Left kidney (tissue), 2 donors: ENCODE measurements around the gene ACTG1. TPM values are rescaled to one million over a fixed set of nuclear protein-coding genes. Genes with fewer than 3 reads are reported as not detected.

Experiments
- DNase-seq: peaks from one replicate; pipeline ENCODE4 v3.0.0-alpha.2; 2013
- polyA plus RNA-seq: library from polyadenylated mRNA; unstranded; fragments of 120-200 nt; gene quantifications from one replicate; pipeline ENCODE4 v1.2.1, GENCODE V29; 2013; ENCODE audit not compliant: insufficient read length

Gene ACTG1
- polyA plus RNA-seq, 1 donor = 3,008 TPM

DNA sequence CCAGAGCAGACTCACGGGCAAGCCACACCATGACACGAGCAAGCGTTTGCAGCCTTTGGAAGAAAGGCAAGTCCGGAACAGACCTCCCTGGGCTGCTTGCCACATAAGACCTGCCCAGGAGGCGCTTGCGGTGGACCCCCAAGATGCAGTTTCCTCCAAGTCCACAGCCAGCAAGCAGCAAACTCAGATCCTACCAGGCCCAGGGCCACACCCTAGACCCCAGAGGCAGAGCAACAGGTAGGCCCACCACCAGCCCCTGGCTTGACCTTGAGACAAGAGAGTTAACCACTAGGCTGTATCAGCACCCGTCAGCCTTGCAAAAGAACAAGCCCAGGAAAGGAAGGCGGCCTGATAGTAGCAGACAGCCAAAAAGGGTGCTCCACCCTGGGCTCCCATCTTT, 37.2 kb upstream of the ACTG1 start:
- no peak for DNase-seq

DNA sequence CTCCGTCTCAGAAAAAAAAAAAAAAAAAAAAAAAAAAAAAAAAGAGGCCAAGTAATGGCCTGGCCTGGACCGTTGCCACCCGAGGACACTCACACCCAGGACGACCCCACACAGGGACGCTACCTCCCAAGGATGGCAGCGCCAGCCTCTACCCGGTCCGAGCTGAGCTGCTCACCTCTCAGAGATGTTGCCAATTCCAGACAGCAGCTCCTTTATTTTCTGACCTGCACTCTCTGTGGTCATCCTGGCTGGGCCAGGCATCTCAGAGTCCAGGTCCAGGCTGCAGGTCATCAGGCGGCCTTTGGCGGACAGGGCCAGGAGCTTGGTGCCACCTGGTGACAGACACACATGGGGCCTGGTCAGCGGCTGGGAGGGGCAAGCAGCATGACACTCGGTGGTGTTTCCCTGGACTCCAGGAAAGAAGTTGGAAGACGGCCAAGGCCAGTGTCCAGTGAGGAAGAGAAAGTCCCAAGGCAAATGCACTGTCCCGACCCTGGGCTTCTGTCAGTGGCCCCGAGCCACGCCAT, 36.5 kb upstream of the ACTG1 start:
- DNase-seq = no peak

- DNase-seq = no peak
Observed at GRCh38 chr17:81547614-81547982, 35.0 kb upstream of the ACTG1 start.

DNA sequence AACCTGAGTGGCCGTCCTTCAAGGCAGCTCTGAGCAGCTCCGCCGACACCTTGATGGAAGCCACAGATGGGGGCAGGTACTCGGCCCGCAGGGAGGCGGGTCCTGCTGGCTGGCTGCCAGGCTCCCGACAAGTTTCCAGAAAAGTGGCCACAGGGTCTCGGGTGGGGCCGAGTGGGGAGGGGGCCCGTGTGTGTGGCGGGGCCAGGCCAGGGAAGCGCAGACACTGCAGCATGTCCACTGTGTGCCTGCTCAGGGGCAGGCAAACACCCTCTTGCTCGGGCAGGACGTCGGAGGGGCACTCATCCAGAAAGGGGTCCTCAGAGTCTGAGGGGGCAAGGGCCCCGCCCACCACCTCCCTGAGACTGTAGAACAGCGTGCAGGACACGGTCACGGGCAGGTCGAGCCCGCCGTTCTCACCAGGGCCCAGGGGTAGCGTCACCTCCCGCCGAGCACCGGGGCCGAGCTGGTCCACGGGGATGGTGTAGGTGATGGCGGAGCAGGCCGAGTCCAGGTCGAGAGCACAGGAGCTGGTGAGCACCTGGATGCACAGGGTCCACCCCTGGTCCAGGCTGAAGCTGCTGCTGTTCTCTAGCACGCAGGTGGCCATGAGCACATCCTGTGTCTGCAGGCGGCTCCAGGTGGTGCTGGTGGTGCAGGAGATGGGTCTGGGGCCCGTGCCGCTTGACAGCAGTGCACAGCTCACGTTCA, 34.5 kb upstream of the ACTG1 start:
- no peak for DNase-seq

DNA sequence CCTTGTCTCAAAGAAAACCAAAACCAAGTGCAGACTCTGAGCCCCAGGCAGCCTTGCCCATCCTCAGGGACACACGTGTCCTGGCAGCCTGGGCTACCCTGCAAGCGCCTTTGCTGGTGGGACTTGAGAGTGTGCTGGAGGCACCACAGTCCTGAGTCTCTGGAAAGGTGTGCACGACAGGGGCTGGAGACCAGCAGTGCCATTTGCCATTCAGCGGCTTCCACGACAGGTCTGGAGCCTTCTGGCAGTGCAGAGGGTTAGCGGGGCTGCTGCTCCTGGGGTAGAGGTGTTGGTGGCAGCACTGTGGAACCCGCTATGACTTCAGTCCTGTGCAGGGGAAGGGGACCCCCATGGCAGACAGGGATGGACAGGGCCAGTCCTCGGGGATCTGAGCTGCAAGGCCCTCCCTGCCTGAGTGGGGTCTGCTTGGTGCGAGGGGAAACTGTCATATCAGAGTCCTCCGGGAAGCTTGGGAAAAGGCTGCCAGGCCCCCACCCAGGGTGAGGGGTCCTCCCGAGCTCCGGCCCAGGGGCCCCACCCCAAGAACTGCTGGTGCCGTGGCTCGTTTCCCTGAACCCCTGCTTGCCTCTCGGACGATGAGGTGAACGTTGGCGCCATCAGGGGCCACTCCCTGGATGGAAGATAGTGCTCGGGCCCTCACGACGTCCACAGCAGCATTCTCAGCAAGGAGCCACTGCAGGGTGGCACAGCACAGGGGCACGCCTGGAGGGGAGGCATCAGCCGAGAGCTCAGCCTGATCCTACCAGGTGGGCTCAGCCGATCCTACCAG, 32.8 kb upstream of the ACTG1 start:
- no peak for DNase-seq

DNA sequence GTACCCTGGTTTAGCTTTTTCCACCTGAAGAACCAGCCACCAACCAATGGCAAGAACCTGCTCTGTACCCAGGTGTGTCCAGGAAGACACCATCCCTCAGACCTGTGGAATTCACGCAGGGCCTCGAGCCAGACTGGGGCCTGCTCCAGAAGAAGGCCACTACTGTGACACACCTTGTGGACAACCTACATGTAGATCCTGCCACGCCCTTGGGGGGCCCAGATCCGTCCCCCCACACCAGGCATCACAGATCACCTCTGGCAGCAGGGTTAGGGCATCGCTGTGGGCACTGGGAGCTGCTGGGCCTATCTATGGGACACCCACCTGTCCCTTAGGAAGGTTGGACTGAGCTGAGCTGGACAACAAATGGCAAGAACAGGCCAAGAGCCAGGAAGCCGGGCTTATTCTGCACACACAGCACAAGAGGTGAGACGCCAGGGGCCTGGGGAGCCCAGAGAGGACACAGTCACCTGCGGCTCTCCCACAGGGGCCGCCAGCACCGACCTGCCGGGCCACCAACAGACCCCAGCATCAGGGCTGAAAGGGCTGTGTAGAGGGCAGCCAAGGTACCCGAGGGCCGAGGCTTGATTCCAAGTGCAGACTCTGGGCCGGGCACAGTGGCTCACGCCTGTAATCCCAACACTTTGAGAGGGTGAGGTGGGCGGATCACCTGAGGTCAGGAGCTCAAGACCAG, 31.8 kb upstream of the ACTG1 start:
- DNase-seq = no peak

DNA sequence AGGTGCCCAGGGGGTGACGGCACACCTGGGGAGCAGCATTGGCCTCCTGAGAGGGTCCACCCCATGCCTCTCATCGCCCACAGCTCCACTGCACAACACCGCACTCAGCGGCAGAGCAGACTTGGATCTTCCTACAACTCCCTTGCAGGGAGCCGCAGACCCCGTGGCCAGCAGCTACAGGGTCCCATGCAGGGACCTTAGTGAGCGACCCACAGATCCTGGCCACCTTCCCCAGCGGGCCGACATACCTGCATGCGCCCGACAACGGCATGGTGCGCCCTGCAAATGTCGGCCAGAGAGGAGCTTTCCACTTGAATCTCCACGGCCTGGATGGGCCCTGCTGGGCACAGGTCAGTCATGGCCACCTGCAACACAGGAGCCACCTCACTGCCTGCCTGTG, 31.2 kb upstream of the ACTG1 start:
- no peak for DNase-seq

DNA sequence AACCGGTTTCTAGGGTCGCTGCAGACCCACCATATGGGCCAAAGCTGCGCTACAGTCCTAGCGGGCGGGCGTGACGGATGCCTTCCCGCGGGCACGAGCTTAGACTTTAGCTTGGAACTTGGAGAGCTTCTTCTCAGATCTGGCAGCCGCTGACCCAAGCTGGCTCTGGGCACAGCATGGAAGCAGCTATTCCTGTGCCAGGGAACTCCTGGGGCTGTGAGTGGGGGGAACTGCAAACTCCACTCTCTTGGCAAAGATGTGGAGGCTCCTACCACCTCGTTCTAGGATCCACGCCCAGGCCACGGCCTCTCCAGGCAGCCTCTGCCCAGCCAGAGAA, 30.7 kb upstream of the ACTG1 start:
- DNase-seq = no peak

DNA sequence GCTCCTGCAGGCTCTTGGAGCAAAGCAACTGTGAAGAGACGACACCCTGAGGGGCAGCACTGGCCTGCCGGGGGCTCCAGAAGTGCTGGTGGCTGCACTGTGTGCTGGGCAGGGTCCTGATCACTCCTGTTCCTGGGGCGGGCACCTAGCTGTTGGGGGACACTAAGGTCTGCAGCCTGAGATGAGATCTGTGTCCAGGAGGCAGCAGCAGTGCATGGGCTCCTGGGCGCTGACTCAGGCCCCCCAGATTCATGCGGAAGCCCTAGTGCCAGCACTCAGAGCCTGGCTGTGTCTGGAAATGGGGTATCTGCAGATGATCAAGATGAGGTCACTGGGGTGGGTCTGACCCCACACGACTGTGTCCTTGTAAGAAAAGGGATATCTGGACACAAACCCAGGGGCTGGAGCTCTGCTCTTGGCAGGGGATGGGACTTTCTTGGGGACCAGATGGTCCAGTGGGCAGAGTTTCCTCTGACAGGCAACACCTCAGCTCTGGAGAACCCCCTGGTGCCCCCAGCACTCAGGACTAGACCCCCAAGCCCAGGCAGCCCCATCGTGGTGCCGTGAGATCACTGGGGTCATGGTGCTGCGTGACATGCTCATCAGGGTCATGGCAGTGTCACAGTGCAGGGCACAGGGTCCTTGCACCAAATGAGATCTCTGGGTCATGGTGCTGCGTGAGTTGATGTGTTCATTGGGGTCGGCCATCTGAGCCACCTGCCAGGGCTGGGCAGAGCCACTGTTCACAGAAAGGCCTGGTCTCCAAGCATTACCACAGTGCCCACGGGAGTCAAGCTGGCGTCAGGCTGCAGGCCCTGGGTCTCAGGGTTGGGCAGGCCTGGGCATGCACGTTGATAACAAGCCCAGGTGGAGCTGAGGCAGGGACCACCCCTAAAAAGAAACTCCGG, 30.1 kb upstream of the ACTG1 start:
- no peak for DNase-seq

DNA sequence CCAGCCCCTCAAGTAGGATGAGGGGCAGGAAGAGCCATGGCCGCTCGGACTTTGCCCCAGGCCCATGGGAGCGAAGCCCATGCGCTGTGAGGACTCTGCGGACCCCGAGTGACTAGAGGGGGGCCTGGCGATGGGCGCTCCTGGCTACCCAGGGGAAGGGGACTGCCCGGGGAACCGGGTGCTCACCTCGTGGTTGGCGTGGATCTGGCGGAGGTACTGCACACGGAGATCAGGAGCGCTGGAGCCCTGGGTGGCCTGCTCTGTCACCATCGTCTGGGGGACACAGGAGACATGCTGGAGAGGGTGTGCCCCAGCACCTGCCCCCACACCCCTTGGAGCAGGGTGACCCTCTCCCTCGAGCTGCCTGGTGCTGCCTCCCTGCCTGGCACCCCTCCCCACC, 28.5 kb upstream of the ACTG1 start:
- DNase-seq = no peak

GRCh38 chr17:81540676-81541027, 28.1 kb upstream of the ACTG1 start:
- DNase-seq = no peak

- no peak for DNase-seq
Observed at GRCh38 chr17:81539961-81540675, 27.5 kb upstream of the ACTG1 start.

DNA sequence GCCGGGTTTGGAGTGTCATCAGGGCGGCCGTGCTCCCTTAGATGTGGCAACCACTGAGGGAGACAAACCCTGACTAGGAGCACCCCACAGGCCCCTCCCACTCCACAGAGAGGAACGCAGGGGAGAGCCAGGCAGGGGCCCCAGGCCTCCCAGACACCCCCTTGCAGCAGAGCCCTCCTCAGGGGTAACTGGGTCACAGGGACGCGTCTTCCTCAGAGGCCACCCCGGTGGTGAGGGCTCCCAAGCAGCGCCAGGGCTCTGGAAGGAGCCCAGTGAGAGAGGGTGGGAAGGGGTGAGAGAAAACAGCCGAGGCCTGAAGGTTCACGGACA, 26.9 kb upstream of the ACTG1 start:
- DNase-seq = no peak

DNA sequence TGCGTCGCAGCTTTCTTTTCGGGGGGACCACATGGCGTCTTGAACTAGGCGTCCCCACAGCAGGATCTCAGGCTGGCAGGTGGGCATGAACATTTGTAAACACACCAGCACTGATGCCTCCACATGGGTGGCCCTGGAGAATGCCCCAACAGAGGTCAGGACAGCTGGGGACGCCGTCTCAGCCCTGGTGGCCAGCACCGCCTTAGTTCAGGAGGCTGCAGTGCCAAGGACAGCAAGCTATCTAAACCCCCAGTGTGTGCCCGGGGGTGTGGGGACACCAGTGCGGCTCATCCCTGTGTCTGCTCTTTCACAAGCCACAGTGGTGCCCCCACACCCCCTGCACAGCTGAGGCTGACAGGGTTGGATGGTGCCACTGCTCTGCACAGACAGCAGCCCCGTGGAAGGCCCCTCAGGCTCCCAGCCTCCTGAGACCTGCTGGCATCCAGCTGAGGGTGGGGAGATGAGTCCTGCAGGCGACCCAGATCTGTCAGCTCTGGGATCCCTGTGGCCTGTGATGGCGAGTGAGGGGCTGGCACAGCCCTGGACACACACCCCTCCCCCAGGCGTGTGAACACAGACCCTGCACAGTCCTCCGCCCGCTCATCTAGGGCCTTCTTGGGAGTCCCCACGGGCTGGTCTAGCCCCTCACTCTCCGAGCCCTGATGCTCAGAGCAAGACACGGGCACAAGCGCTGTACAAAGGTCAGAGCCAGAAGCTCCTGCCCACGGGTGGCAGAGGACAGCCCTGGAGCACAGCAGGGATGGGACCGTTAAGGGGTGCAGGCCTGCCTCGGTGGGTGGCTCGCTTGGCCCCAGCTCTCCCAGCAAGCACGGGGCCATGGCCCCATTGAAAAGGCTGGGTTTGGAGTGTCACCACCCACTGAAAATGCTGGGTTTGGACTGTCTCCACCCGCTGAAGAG, 26.3 kb upstream of the ACTG1 start:
- no peak for DNase-seq

GRCh38 chr17:81537856-81538555, 25.4 kb upstream of the ACTG1 start:
- no peak for DNase-seq

GRCh38 chr17:81537343-81537855, 24.8 kb upstream of the ACTG1 start:
- no peak for DNase-seq

DNA sequence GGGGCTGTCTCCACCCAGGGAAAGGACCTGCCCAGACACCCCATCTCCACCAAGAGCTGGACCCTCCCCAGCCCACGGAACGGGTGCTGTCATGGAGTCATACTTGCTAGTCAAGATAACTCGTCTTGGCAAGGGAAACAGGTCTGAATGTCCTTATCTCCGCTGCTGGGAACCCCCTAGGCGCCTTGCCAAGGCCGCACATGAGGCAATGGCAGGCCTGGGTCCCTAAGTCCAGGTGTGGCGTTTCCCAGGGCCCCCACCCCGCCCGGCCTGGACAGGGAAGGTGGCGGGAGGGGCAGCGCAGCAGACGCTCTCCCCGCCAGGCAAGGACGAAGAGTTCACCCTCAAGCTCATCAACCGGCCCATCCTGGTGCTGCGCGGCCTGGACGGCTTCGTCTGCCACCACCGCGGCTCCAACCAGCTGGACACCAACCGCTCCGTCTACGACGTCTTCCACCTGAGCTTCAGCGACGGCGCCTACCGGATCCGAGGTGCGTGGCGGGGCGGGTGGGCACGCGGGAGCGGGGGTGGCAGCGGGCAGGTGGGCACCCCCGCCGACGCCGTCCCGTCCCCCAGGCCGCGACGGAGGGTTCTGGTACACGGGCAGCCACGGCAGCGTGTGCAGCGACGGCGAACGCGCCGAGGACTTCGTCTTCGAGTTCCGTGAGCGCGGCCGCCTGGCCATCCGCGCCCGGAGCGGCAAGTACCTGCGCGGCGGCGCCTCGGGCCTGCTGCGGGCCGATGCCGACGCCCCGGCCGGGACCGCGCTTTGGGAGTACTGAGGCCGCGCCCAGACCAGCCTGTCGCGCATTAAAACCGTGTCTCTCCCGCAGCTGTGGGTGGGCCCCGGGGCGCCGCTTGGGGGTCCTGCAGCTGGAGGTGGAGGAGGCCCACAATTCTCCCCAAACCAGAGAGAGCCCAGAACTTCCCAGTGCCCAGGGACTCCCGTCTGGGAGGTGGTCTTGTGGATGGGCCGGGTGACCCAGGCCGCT, 24.0 kb upstream of the ACTG1 start:
- no peak for DNase-seq
